H1 (cell line): ENCODE data around the gene DPP4. TPM values are rescaled to one million over a fixed set of nuclear protein-coding genes. Genes with fewer than 3 reads are reported as not detected.

Source experiments
- CTCF ChIA-PET: fragments of 300-600 bp; sonication (Branson Sonifier 250); formaldehyde crosslinking; loops from one replicate; lab custom pipeline; 2021; ENCODE audit not compliant: partially characterized antibody; lab: Charles Lee
- POLR2A ChIA-PET: fragments of 300-600 bp; sonication (Branson Sonifier 250); formaldehyde crosslinking; loops from one replicate; lab custom pipeline; 2021; ENCODE audit warnings: inconsistent platforms; ENCODE audit not compliant: partially characterized antibody; lab: Charles Lee
- DNase-seq, 2 experiments: peaks; one replicate each; pipeline versions ENCODE4 v3.0.0 to v3.0.0-alpha.2; 2010 to 2022; ENCODE audit warnings: low spot score in 2 of 2, low read depth in 1 of 2, mixed read lengths in 1 of 2
- FAIRE-seq: peaks from 2 replicates; lab custom pipeline; 2011; peaks lifted over from hg19 to GRCh38; lab: Jason Lieb, UNC
- H2AFZ ChIP-seq: 2 replicates; pipeline ENCODE4 v1.8.1; 2012; ENCODE audit warnings: low read length, inconsistent platforms
- H2AK5ac ChIP-seq: 2 replicates; pipeline ENCODE4 v1.6.1; 2013; ENCODE audit warnings: low read depth, low read length
- H2BK120ac ChIP-seq: replicated peaks from 2 replicates; pipeline ENCODE3; 2013; ENCODE audit warnings: low read depth, low read length, inconsistent platforms
- H2BK12ac ChIP-seq: 2 replicates; pipeline ENCODE4 v1.6.1; 2013; ENCODE audit warnings: low read depth, low read length
- H2BK15ac ChIP-seq: 2 replicates; pipeline ENCODE4 v1.6.1; 2013; ENCODE audit warnings: low read length
- H2BK20ac ChIP-seq: 2 replicates; pipeline ENCODE4 v1.6.1; 2013; ENCODE audit warnings: low read length
- H2BK5ac ChIP-seq: 2 replicates; pipeline ENCODE4 v1.6.1; 2013; ENCODE audit warnings: low read depth, low read length
- H3K14ac ChIP-seq: 2 replicates; pipeline ENCODE4 v1.6.1; 2013; ENCODE audit warnings: inconsistent platforms; ENCODE audit not compliant: insufficient read length
- H3K18ac ChIP-seq: 2 replicates; pipeline ENCODE4 v1.6.1; 2013; ENCODE audit warnings: low read length; ENCODE audit errors: extremely low read depth
- H3K23ac ChIP-seq: 2 replicates; pipeline ENCODE4 v1.6.1; 2013; ENCODE audit warnings: inconsistent platforms; ENCODE audit not compliant: insufficient read length
- H3K23me2 ChIP-seq: 2 replicates; pipeline ENCODE4 v1.6.1; 2013; ENCODE audit warnings: low read depth, low read length
- H3K27ac ChIP-seq: 2 replicates; pipeline ENCODE4 v1.6.1; 2011; ENCODE audit warnings: low read depth, low read length, inconsistent platforms
- H3K27me3 ChIP-seq, 4 experiments: replicated peaks in 1 of 4; 1 replicate in 1 of 4; 2 replicates in 3 of 4; pipeline versions ENCODE4 v1.6.1 to v1.8.1; 2011 to 2013; ENCODE audit warnings: low read length in 3 of 4, mild to moderate bottlenecking in 3 of 4, inconsistent platforms in 2 of 4, mixed read lengths in 2 of 4, moderate library complexity in 1 of 4; ENCODE audit not compliant: control insufficient read depth in 3 of 4, insufficient read depth in 3 of 4; ENCODE audit errors: extremely low read depth in 1 of 4
- H3K36me3 ChIP-seq, 4 experiments: 2 replicates each; pipeline versions ENCODE4 v1.6.1 to v1.8.1; 2011 to 2013; ENCODE audit warnings: mild to moderate bottlenecking in 4 of 4, low read length in 3 of 4, moderate library complexity in 2 of 4, control low read depth in 1 of 4, inconsistent platforms in 1 of 4; ENCODE audit not compliant: insufficient read depth in 4 of 4, control insufficient read depth in 2 of 4
- H3K4ac ChIP-seq: replicated peaks from 2 replicates; pipeline ENCODE3; 2013; ENCODE audit warnings: low read length, low read depth, mixed read lengths, inconsistent platforms; ENCODE audit not compliant: insufficient read length
- H3K4me1 ChIP-seq, 4 experiments: replicated peaks in 1 of 4; 1 replicate in 1 of 4; 2 replicates in 3 of 4; pipeline versions ENCODE4 v1.6.1 to v1.8.1; 2011 to 2013; ENCODE audit warnings: low read length in 3 of 4, inconsistent platforms in 2 of 4, mixed read lengths in 1 of 4; ENCODE audit not compliant: insufficient read depth in 4 of 4, control insufficient read depth in 3 of 4
- H3K4me2 ChIP-seq, 2 experiments: 2 replicates each; pipeline versions ENCODE4 v1.6.1 to v1.8.1; 2011 to 2013; ENCODE audit warnings: low read depth in 2 of 2, low read length in 2 of 2, control low read depth in 1 of 2, inconsistent platforms in 1 of 2, mild to moderate bottlenecking in 1 of 2; ENCODE audit not compliant: insufficient read depth in 1 of 2
- H3K4me3 ChIP-seq, 4 experiments: fragments of 200-600, 300-600 bp in 1 of 4; sonication (generic), shearing (Covaris generic), sonication (Bioruptor Twin) in 1 of 4; 2 replicates each; pipeline versions ENCODE4 v1.5.1 to v1.8.1; 2011 to 2016; ENCODE audit warnings: low read length in 4 of 4, low read depth in 3 of 4, control low read depth in 2 of 4, inconsistent platforms in 2 of 4, mild to moderate bottlenecking in 2 of 4, mixed read lengths in 1 of 4, moderate library complexity in 1 of 4; ENCODE audit not compliant: insufficient read depth in 2 of 4; ENCODE audit errors: extremely low read depth in 1 of 4
- H3K56ac ChIP-seq: replicated peaks from 2 replicates; pipeline ENCODE3; 2013; ENCODE audit warnings: low read depth, mild to moderate bottlenecking, mixed read lengths, low read length, inconsistent platforms; ENCODE audit not compliant: insufficient read length
- H3K79me1 ChIP-seq: 2 replicates; pipeline ENCODE4 v1.6.1; 2013; ENCODE audit warnings: low read depth, low read length, control low read depth
- H3K79me2 ChIP-seq, 2 experiments: 2 replicates each; pipeline versions ENCODE4 v1.6.1 to v1.8.1; 2012 to 2013; ENCODE audit warnings: low read length in 2 of 2, mild to moderate bottlenecking in 2 of 2, inconsistent platforms in 1 of 2; ENCODE audit not compliant: insufficient read depth in 2 of 2, control insufficient read depth in 1 of 2
- H3K9ac ChIP-seq, 4 experiments: replicated peaks in 1 of 4; 1 replicate in 1 of 4; 2 replicates in 3 of 4; pipeline versions ENCODE4 v1.6.1 to v1.8.1; 2011 to 2013; ENCODE audit warnings: low read depth in 3 of 4, low read length in 3 of 4, control low read depth in 2 of 4, mild to moderate bottlenecking in 2 of 4, moderate library complexity in 2 of 4, inconsistent platforms in 1 of 4; ENCODE audit errors: extremely low read depth in 1 of 4
- H3K9me3 ChIP-seq, 2 experiments: 2 replicates each; pipeline versions ENCODE4 v1.6.1 to v1.8.1; 2012 to 2013; ENCODE audit warnings: mild to moderate bottlenecking in 2 of 2, moderate library complexity in 2 of 2, control low read depth in 1 of 2, inconsistent platforms in 1 of 2, low read depth in 1 of 2, low read length in 1 of 2, mixed read lengths in 1 of 2; ENCODE audit not compliant: insufficient read depth in 2 of 2
- H4K20me1 ChIP-seq, 2 experiments: replicated peaks in 1 of 2; 2 replicates each; pipeline versions ENCODE3 to v1.8.1; 2011 to 2013; ENCODE audit warnings: inconsistent platforms in 2 of 2, low read length in 2 of 2, mild to moderate bottlenecking in 1 of 2; ENCODE audit not compliant: insufficient read depth in 2 of 2, control insufficient read depth in 1 of 2
- H4K5ac ChIP-seq: 2 replicates; pipeline ENCODE4 v1.6.1; 2013; ENCODE audit warnings: low read length, low read depth, mixed read lengths, inconsistent platforms; ENCODE audit not compliant: insufficient read length
- H4K8ac ChIP-seq: 2 replicates; pipeline ENCODE4 v1.8.0; 2013; ENCODE audit warnings: mild to moderate bottlenecking, moderate library complexity, low read length, inconsistent platforms; ENCODE audit not compliant: insufficient read depth; ENCODE audit errors: extremely low read depth
- H4K91ac ChIP-seq: replicated peaks from 2 replicates; pipeline ENCODE3; 2013; ENCODE audit warnings: low read length, mixed read lengths, inconsistent platforms; ENCODE audit not compliant: insufficient read length
- KDM5A ChIP-seq: fragments of 200-600 bp; IDR thresholded peaks from 2 replicates; pipeline ENCODE4 v1.7.1; 2012; ENCODE audit warnings: mild to moderate bottlenecking, low read length, inconsistent platforms, mixed read lengths
- PHF8 ChIP-seq: fragments of 200-600 bp; sonication (generic); conservative IDR thresholded peaks from 2 replicates; pipeline ENCODE4 v1.7.1; 2012; ENCODE audit warnings: low read depth, mild to moderate bottlenecking, inconsistent platforms, low read length, moderate library complexity
- RNF2 ChIP-seq: fragments of 200-900, 300-1000 bp; sonication (generic); IDR thresholded peaks from 2 replicates; pipeline ENCODE4 v1.7.1; 2016; ENCODE audit warnings: borderline replicate concordance, low read depth, mild to moderate bottlenecking, antibody characterized with exemption, low read length; ENCODE audit not compliant: poor library complexity, severe bottlenecking; ENCODE audit errors: missing control alignments
- SIX5 ChIP-seq: IDR thresholded peaks from 2 replicates; pipeline ENCODE4 v1.6.1; 2011; ENCODE audit warnings: mild to moderate bottlenecking, low read depth, low read length
- SRF ChIP-seq: IDR thresholded peaks from 2 replicates; pipeline ENCODE4 v1.6.1; 2011; ENCODE audit warnings: mild to moderate bottlenecking, low read depth, low read length, moderate library complexity
- WGBS, 2 experiments: shearing (Covaris generic) in 1 of 2; methylation state at CpG; one replicate each; pipeline versions ENCODE4 v1.1.6 to v1.1.7; 2013 to 2015; ENCODE audit warnings: low lambda C conversion rate in 2 of 2, mixed read lengths in 2 of 2, inconsistent platforms in 1 of 2, low coverage in 1 of 2, missing lambda C conversion rate in 1 of 2; ENCODE audit not compliant: insufficient replicate concordance in 2 of 2, insufficient coverage in 1 of 2, insufficient read length in 1 of 2; ENCODE audit errors: extremely low coverage in 1 of 2, missing lambda C conversion rate in 1 of 2; 5-methylcytosine and 5-hydroxymethylcytosine counted together
- polyA plus RNA-seq, 7 experiments: library from polyadenylated mRNA; depleted of rRNA in 3 of 7; stranded (reverse) in 5 of 7; unstranded in 2 of 7; fragments of >200 nt in 5 of 7; fragments of 200-250 nt in 2 of 7; gene quantifications; 1 replicate in 5 of 7; 2 replicates in 1 of 7; 4 replicates in 1 of 7; pipeline versions ENCODE4 v1.2.1 to v1.2.3, GENCODE V29; 2011 to 2013; ENCODE audit warnings: missing spikeins in 2 of 7, mixed read lengths in 2 of 7
- total RNA-seq: library from RNA; stranded (reverse); fragmentation: NEBNext Ultra II Directional; extraction: Animal tissue kit (Norgen Biotek cat#: 25700); gene quantifications from 2 replicates; pipeline ENCODE4 v1.2.1, GENCODE V29; 2021
- TF ChIP-seq, protein P1 (sequence below): IDR thresholded peaks from 2 replicates; pipeline ENCODE4 v1.6.1; 2011; ENCODE audit warnings: low read length, improper control_type of control experiment
- TF ChIP-seq, protein P2 (sequence below): IDR thresholded peaks from 2 replicates; pipeline ENCODE4 v1.6.1; 2012; ENCODE audit warnings: low read length, inconsistent platforms

The DPP4 gene
- total and polyA plus RNA-seq, 2 of the 8 experiments (the other 6 are each of a cell fraction or from before 2014, with no cell fraction given), result 1.3 to 3.1 TPM

DNA sequence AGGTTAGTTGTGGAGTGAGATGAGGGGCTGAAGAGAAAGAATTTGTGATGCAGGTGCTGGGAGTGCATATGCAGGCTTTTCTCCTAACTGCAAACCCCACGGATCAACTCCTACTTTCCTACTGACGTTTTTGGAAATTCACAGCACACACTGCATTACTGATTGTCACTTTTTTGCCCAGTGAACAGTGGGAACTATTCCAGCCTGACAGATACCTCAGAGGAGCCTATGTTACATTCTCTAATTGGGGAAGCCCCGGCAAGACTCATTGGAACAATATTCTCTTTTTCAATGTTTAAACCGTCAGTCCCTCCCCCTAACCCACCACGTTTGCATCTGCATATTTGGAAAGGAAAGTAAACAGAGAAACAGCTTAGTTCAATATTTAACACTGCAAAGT is 126.2 kb downstream of the DPP4 start:
- Histone ChIP-seq H3K4me1 (peaks cover 0 to 4% (median 0%) of the 10 kb centered on the region in 4 experiments; a peak in 1 of 7 replicates), H3K14ac (no peak overlapping the region), H4K91ac (no peak overlapping the region), H4K5ac (no peak overlapping the region), H4K8ac (no peak overlapping the region), H3K36me3 (no peaks in the 10 kb centered on the region), H3K4me2 (0 out of 4 replicates have a peak overlapping the region, but pooled peaks of 1 of the 2 experiments have one; percentile 24), H2AFZ (peak overlapping the region; percentile 63), H3K23me2 (no peaks in the 10 kb centered on the region; the same call in 1 of the 2 replicates), H2BK12ac (no peak overlapping the region), H2BK15ac (no peak overlapping the region), H2AK5ac (no peak overlapping the region), H2BK20ac (no peak overlapping the region), H2BK120ac (no peak overlapping the region), H3K9me3 (no peaks in the 10 kb centered on the region), H3K27ac (no peak overlapping the region), H3K56ac (no peak overlapping the region), H3K18ac (no peak overlapping the region), H3K79me2 (no peaks in the 10 kb centered on the region), H3K9ac (peak overlapping the region in 1 of 4 experiments; percentile 20; a peak in 1 of 7 replicates), H3K4ac (no peak overlapping the region), H3K79me1 (no peaks in the 10 kb centered on the region), H4K20me1 (no peaks in the 10 kb centered on the region), H3K4me3 (no peak overlapping the region), H3K23ac (no peak overlapping the region), H2BK5ac (no peak overlapping the region), H3K27me3 (no peaks in the 10 kb centered on the region)
- CTCF ChIA-PET, result interaction anchor here (0.6 to 12.3 kb wide), 13 partner anchors 10 to 724 kb away, joined by 3 to 137 read pairs (median 6); no protein-coding TSS in a partner anchor
- 43% methylated on average over 5 of the region's 5 CpGs; no CpG with 5 or more reads in 1 of the 2 experiments for WGBS, 2 experiments
- POLR2A ChIA-PET, result no interaction called here
- DNase-seq (no peak), FAIRE-seq (no peak)
- TF ChIP-seq, protein P1, sequence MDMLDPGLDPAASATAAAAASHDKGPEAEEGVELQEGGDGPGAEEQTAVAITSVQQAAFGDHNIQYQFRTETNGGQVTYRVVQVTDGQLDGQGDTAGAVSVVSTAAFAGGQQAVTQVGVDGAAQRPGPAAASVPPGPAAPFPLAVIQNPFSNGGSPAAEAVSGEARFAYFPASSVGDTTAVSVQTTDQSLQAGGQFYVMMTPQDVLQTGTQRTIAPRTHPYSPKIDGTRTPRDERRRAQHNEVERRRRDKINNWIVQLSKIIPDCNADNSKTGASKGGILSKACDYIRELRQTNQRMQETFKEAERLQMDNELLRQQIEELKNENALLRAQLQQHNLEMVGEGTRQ, result no peak
- TF ChIP-seq SIX5 (no peak), RNF2 (no peak), KDM5A (no peak), SRF (no peak), PHF8 (no peak)
- TF ChIP-seq, protein P2, sequence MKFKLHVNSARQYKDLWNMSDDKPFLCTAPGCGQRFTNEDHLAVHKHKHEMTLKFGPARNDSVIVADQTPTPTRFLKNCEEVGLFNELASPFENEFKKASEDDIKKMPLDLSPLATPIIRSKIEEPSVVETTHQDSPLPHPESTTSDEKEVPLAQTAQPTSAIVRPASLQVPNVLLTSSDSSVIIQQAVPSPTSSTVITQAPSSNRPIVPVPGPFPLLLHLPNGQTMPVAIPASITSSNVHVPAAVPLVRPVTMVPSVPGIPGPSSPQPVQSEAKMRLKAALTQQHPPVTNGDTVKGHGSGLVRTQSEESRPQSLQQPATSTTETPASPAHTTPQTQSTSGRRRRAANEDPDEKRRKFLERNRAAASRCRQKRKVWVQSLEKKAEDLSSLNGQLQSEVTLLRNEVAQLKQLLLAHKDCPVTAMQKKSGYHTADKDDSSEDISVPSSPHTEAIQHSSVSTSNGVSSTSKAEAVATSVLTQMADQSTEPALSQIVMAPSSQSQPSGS, result no peak
